Measurements from ENCODE around the gene RASAL2. TPM values are rescaled to one million over a fixed set of nuclear protein-coding genes. Genes with fewer than 3 reads are reported as not detected.

Gene RASAL2
- total RNA-seq, 1 donor from 2014 or later, result 57.5 TPM

DNA sequence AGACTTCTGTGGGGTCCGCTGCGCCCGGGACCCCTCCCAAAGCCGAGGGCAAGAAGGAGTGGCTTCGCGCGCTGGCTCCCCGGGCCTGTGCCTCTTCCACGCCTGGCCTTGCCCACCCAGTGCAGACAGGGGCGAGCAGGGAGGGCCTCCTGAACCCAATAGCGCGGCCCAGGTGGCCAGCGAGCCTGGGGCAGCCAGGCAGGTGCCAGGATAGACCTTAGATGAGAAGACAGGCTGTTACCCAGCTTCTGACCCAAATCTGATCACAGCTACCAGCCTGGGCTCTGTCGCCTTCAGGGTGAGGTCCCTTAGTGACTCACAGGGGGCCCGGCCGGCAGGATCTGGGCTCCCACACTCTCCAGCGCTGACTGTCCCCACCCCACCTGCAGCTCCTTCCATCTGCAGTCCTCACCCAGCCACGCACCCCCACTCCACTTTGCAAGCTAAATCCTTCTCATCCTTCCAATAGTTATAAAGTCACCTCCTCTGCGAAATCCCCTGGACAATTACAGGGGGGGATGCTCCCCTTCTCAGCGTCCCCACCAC lies 393.2 kb downstream of the RASAL2 start:
- H3K9me3 ChIP-seq, result no peaks in the 10 kb centered on the region
- no peak overlapping the region for H3K27ac ChIP-seq
- intact Hi-C loops (cut with DNase I), result loop anchor here (10.0 kb wide), 1 partner anchor 182 kb away; no protein-coding TSS in a partner anchor
- no peak for DNase-seq (ENCODE audit: low spot score in 2 of 2)
- TF ChIP-seq, protein P1, sequence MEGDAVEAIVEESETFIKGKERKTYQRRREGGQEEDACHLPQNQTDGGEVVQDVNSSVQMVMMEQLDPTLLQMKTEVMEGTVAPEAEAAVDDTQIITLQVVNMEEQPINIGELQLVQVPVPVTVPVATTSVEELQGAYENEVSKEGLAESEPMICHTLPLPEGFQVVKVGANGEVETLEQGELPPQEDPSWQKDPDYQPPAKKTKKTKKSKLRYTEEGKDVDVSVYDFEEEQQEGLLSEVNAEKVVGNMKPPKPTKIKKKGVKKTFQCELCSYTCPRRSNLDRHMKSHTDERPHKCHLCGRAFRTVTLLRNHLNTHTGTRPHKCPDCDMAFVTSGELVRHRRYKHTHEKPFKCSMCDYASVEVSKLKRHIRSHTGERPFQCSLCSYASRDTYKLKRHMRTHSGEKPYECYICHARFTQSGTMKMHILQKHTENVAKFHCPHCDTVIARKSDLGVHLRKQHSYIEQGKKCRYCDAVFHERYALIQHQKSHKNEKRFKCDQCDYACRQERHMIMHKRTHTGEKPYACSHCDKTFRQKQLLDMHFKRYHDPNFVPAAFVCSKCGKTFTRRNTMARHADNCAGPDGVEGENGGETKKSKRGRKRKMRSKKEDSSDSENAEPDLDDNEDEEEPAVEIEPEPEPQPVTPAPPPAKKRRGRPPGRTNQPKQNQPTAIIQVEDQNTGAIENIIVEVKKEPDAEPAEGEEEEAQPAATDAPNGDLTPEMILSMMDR (IDR thresholded peaks at IDR 0.05), result no peak
- peaks cover 0 to 4% of the 10 kb centered on the region in 2 donors for H3K4me1 ChIP-seq
- H3K27me3 ChIP-seq, result no peaks in the 10 kb centered on the region
- H3K36me3 ChIP-seq, result no peaks in the 10 kb centered on the region
- peak overlapping the region; percentile 39 to 63 for H3K4me3 ChIP-seq

DNA sequence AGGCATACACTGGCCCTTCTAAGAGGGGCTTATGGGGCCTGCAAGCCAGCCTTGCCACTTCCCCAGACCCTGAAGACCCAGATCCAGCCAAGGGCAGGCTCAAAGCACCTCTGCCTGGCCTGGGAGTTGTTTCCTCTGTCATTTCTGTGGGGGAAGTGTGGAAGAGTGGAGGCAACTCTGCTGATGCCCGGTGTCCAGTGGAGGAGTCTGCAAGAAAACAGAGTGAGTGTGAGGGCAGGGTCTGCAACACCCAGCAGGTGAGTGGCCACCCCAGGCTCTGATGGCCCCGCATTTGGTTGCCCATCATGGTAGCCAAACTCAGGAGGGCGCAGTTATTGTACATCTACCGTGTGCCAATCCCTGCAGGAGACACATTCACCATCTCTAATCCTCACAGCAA lies 394.5 kb downstream of the RASAL2 start:
- Histone ChIP-seq H3K27ac (no peak overlapping the region), H3K9me3 (no peaks in the 10 kb centered on the region), H3K27me3 (no peaks in the 10 kb centered on the region), H3K4me3 (no peak overlapping the region), H3K4me1 (peaks cover 0 to 4% of the 10 kb centered on the region in 2 donors), H3K36me3 (no peaks in the 10 kb centered on the region)
- intact Hi-C loops (cut with DNase I), result loop anchor here (10.0 kb wide), 1 partner anchor 184 kb away; no protein-coding TSS in a partner anchor
- DNase-seq (ENCODE audit: low spot score in 2 of 2), result no peak
- TF ChIP-seq, protein P1 (IDR thresholded peaks at IDR 0.05), result no peak

DNA sequence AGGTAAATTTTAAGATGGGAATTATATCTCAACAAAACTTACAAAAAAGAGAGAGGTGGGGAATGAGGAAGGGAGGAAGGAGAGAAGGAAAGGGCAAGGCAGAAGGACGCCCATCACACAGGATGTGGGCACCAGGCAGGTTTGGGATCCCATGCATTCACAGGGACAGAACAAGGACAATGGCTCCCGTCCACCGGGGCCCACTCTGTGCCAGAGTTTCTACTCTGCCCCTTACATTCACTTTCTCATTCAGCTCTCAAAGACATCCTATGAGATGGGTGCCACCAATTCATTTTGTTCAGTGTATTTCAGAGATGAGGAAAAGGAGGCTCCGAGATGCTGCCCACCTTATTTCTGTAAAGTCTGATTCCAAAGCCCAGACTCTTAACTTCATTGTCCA lies 395.5 kb downstream of the RASAL2 start:
- no peak for DNase-seq (ENCODE audit: low spot score in 2 of 2)
- H3K9me3 ChIP-seq, result no peaks in the 10 kb centered on the region
- H3K27me3 ChIP-seq, result no peaks in the 10 kb centered on the region
- intact Hi-C loops (cut with DNase I), result loop anchor here (10.0 kb wide), 1 partner anchor 185 kb away; no protein-coding TSS in a partner anchor
- no peaks in the 10 kb centered on the region for H3K36me3 ChIP-seq
- H3K27ac ChIP-seq, result no peak overlapping the region
- TF ChIP-seq, protein P1 (IDR thresholded peaks at IDR 0.05), result no peak
- peaks cover 0 to 4% of the 10 kb centered on the region in 2 donors for H3K4me1 ChIP-seq
- no peak overlapping the region for H3K4me3 ChIP-seq

DNA sequence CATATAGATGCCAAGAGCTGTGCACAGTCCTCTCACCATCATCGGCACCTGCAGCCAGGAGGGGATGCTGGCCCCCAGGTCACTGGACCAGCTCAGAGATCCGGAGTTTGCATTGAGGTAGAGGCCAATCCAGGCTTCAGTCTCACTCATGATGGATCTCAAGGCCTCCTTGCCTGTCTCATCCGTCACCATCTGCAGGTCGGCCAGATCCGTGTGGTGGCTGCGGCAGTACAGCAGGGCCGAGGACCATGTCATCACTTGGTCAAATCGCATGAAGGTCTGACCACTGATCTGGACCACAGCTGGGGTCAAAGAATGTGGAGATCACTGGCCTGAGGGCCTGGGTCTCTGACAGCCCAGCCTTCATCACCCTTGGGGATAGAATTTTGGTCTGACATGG lies 396.2 kb downstream of the RASAL2 start:
- intact Hi-C loops (cut with DNase I), result no loop called here

GRCh38 chr1:178490967-178491366 lies 397.1 kb downstream of the RASAL2 start:
- intact Hi-C loops (cut with DNase I), result no loop called here
- no peak overlapping the region for H3K27ac ChIP-seq
- DNase-seq (ENCODE audit: low spot score in 2 of 2), result no peak

More for the DNA sequence above, 396.2 kb downstream of the RASAL2 start:
- Histone ChIP-seq H3K27ac (no peak overlapping the region), H3K27me3 (no peaks in the 10 kb centered on the region), H3K4me3 (no peak overlapping the region), H3K4me1 (peaks cover 0 to 4% of the 10 kb centered on the region in 2 donors), H3K36me3 (no peaks in the 10 kb centered on the region), H3K9me3 (no peaks in the 10 kb centered on the region)
- DNase-seq (ENCODE audit: low spot score in 2 of 2), result no peak
- TF ChIP-seq, protein P1 (IDR thresholded peaks at IDR 0.05), result no peak

More at GRCh38 chr1:178490967-178491366, 397.1 kb downstream of the RASAL2 start:
- no peak overlapping the region for H3K4me3 ChIP-seq
- no peaks in the 10 kb centered on the region for H3K36me3 ChIP-seq
- peaks cover 0 to 4% of the 10 kb centered on the region in 2 donors for H3K4me1 ChIP-seq
- H3K27me3 ChIP-seq, result no peaks in the 10 kb centered on the region
- TF ChIP-seq, protein P1 (IDR thresholded peaks at IDR 0.05), result no peak
- H3K9me3 ChIP-seq, result no peaks in the 10 kb centered on the region

All from ascending aorta (tissue), 2 donors.